H1 (cell line): ENCODE measurements around the gene WDR19. TPM values are rescaled to one million over a fixed set of nuclear protein-coding genes. Genes with fewer than 3 reads are reported as not detected.

Experiments used
- CTCF ChIA-PET: fragments of 300-600 bp; sonication (Branson Sonifier 250); formaldehyde crosslinking; loops from one replicate; lab custom pipeline; 2021; ENCODE audit not compliant: partially characterized antibody; lab: Charles Lee
- POLR2A ChIA-PET: fragments of 300-600 bp; sonication (Branson Sonifier 250); formaldehyde crosslinking; loops from one replicate; lab custom pipeline; 2021; ENCODE audit warnings: inconsistent platforms; ENCODE audit not compliant: partially characterized antibody; lab: Charles Lee
- DNase-seq, 2 experiments: peaks; one replicate each; pipeline versions ENCODE4 v3.0.0 to v3.0.0-alpha.2; 2010 to 2022; ENCODE audit warnings: low spot score in 2 of 2, low read depth in 1 of 2, mixed read lengths in 1 of 2
- FAIRE-seq: peaks from 2 replicates; lab custom pipeline; 2011; peaks lifted over from hg19 to GRCh38; lab: Jason Lieb, UNC
- H2AFZ ChIP-seq: 2 replicates; pipeline ENCODE4 v1.8.1; 2012; ENCODE audit warnings: low read length, inconsistent platforms
- H2AK5ac ChIP-seq: 2 replicates; pipeline ENCODE4 v1.6.1; 2013; ENCODE audit warnings: low read depth, low read length
- H2BK120ac ChIP-seq: replicated peaks from 2 replicates; pipeline ENCODE3; 2013; ENCODE audit warnings: low read depth, low read length, inconsistent platforms
- H2BK12ac ChIP-seq: 2 replicates; pipeline ENCODE4 v1.6.1; 2013; ENCODE audit warnings: low read depth, low read length
- H2BK15ac ChIP-seq: 2 replicates; pipeline ENCODE4 v1.6.1; 2013; ENCODE audit warnings: low read length
- H2BK20ac ChIP-seq: 2 replicates; pipeline ENCODE4 v1.6.1; 2013; ENCODE audit warnings: low read length
- H2BK5ac ChIP-seq: 2 replicates; pipeline ENCODE4 v1.6.1; 2013; ENCODE audit warnings: low read depth, low read length
- H3K14ac ChIP-seq: 2 replicates; pipeline ENCODE4 v1.6.1; 2013; ENCODE audit warnings: inconsistent platforms; ENCODE audit not compliant: insufficient read length
- H3K18ac ChIP-seq: 2 replicates; pipeline ENCODE4 v1.6.1; 2013; ENCODE audit warnings: low read length; ENCODE audit errors: extremely low read depth
- H3K23ac ChIP-seq: 2 replicates; pipeline ENCODE4 v1.6.1; 2013; ENCODE audit warnings: inconsistent platforms; ENCODE audit not compliant: insufficient read length
- H3K23me2 ChIP-seq: 2 replicates; pipeline ENCODE4 v1.6.1; 2013; ENCODE audit warnings: low read depth, low read length
- H3K27ac ChIP-seq: 2 replicates; pipeline ENCODE4 v1.6.1; 2011; ENCODE audit warnings: low read depth, low read length, inconsistent platforms
- H3K27me3 ChIP-seq, 4 experiments: replicated peaks in 1 of 4; 1 replicate in 1 of 4; 2 replicates in 3 of 4; pipeline versions ENCODE4 v1.6.1 to v1.8.1; 2011 to 2013; ENCODE audit warnings: low read length in 3 of 4, mild to moderate bottlenecking in 3 of 4, inconsistent platforms in 2 of 4, mixed read lengths in 2 of 4, moderate library complexity in 1 of 4; ENCODE audit not compliant: control insufficient read depth in 3 of 4, insufficient read depth in 3 of 4; ENCODE audit errors: extremely low read depth in 1 of 4
- H3K36me3 ChIP-seq, 4 experiments: 2 replicates each; pipeline versions ENCODE4 v1.6.1 to v1.8.1; 2011 to 2013; ENCODE audit warnings: mild to moderate bottlenecking in 4 of 4, low read length in 3 of 4, moderate library complexity in 2 of 4, control low read depth in 1 of 4, inconsistent platforms in 1 of 4; ENCODE audit not compliant: insufficient read depth in 4 of 4, control insufficient read depth in 2 of 4
- H3K4ac ChIP-seq: replicated peaks from 2 replicates; pipeline ENCODE3; 2013; ENCODE audit warnings: low read length, low read depth, mixed read lengths, inconsistent platforms; ENCODE audit not compliant: insufficient read length
- H3K4me1 ChIP-seq, 4 experiments: replicated peaks in 1 of 4; 1 replicate in 1 of 4; 2 replicates in 3 of 4; pipeline versions ENCODE4 v1.6.1 to v1.8.1; 2011 to 2013; ENCODE audit warnings: low read length in 3 of 4, inconsistent platforms in 2 of 4, mixed read lengths in 1 of 4; ENCODE audit not compliant: insufficient read depth in 4 of 4, control insufficient read depth in 3 of 4
- H3K4me2 ChIP-seq, 2 experiments: 2 replicates each; pipeline versions ENCODE4 v1.6.1 to v1.8.1; 2011 to 2013; ENCODE audit warnings: low read depth in 2 of 2, low read length in 2 of 2, control low read depth in 1 of 2, inconsistent platforms in 1 of 2, mild to moderate bottlenecking in 1 of 2; ENCODE audit not compliant: insufficient read depth in 1 of 2
- H3K4me3 ChIP-seq, 4 experiments: fragments of 200-600, 300-600 bp in 1 of 4; sonication (generic), shearing (Covaris generic), sonication (Bioruptor Twin) in 1 of 4; 2 replicates each; pipeline versions ENCODE4 v1.5.1 to v1.8.1; 2011 to 2016; ENCODE audit warnings: low read length in 4 of 4, low read depth in 3 of 4, control low read depth in 2 of 4, inconsistent platforms in 2 of 4, mild to moderate bottlenecking in 2 of 4, mixed read lengths in 1 of 4, moderate library complexity in 1 of 4; ENCODE audit not compliant: insufficient read depth in 2 of 4; ENCODE audit errors: extremely low read depth in 1 of 4
- H3K56ac ChIP-seq: replicated peaks from 2 replicates; pipeline ENCODE3; 2013; ENCODE audit warnings: low read depth, mild to moderate bottlenecking, mixed read lengths, low read length, inconsistent platforms; ENCODE audit not compliant: insufficient read length
- H3K79me1 ChIP-seq: 2 replicates; pipeline ENCODE4 v1.6.1; 2013; ENCODE audit warnings: low read depth, low read length, control low read depth
- H3K79me2 ChIP-seq, 2 experiments: 2 replicates each; pipeline versions ENCODE4 v1.6.1 to v1.8.1; 2012 to 2013; ENCODE audit warnings: low read length in 2 of 2, mild to moderate bottlenecking in 2 of 2, inconsistent platforms in 1 of 2; ENCODE audit not compliant: insufficient read depth in 2 of 2, control insufficient read depth in 1 of 2
- H3K9ac ChIP-seq, 4 experiments: replicated peaks in 1 of 4; 1 replicate in 1 of 4; 2 replicates in 3 of 4; pipeline versions ENCODE4 v1.6.1 to v1.8.1; 2011 to 2013; ENCODE audit warnings: low read depth in 3 of 4, low read length in 3 of 4, control low read depth in 2 of 4, mild to moderate bottlenecking in 2 of 4, moderate library complexity in 2 of 4, inconsistent platforms in 1 of 4; ENCODE audit errors: extremely low read depth in 1 of 4
- H3K9me3 ChIP-seq, 2 experiments: 2 replicates each; pipeline versions ENCODE4 v1.6.1 to v1.8.1; 2012 to 2013; ENCODE audit warnings: mild to moderate bottlenecking in 2 of 2, moderate library complexity in 2 of 2, control low read depth in 1 of 2, inconsistent platforms in 1 of 2, low read depth in 1 of 2, low read length in 1 of 2, mixed read lengths in 1 of 2; ENCODE audit not compliant: insufficient read depth in 2 of 2
- H4K20me1 ChIP-seq, 2 experiments: replicated peaks in 1 of 2; 2 replicates each; pipeline versions ENCODE3 to v1.8.1; 2011 to 2013; ENCODE audit warnings: inconsistent platforms in 2 of 2, low read length in 2 of 2, mild to moderate bottlenecking in 1 of 2; ENCODE audit not compliant: insufficient read depth in 2 of 2, control insufficient read depth in 1 of 2
- H4K5ac ChIP-seq: 2 replicates; pipeline ENCODE4 v1.6.1; 2013; ENCODE audit warnings: low read length, low read depth, mixed read lengths, inconsistent platforms; ENCODE audit not compliant: insufficient read length
- H4K8ac ChIP-seq: 2 replicates; pipeline ENCODE4 v1.8.0; 2013; ENCODE audit warnings: mild to moderate bottlenecking, moderate library complexity, low read length, inconsistent platforms; ENCODE audit not compliant: insufficient read depth; ENCODE audit errors: extremely low read depth
- H4K91ac ChIP-seq: replicated peaks from 2 replicates; pipeline ENCODE3; 2013; ENCODE audit warnings: low read length, mixed read lengths, inconsistent platforms; ENCODE audit not compliant: insufficient read length
- ASH2L ChIP-seq: fragments of 200-600, 300-600 bp; sonication (generic); IDR thresholded peaks from one replicate; pipeline ENCODE4 v1.7.1; 2017; ENCODE audit warnings: low read length
- CHD1 ChIP-seq: IDR thresholded peaks from 2 replicates; pipeline ENCODE4 v1.6.1; 2012; ENCODE audit warnings: low read depth, low read length, improper control_type of control experiment
- EGR1 ChIP-seq: IDR thresholded peaks from 2 replicates; pipeline ENCODE4 v1.6.1; 2011; ENCODE audit warnings: low read depth, low read length, borderline replicate concordance
- KDM5A ChIP-seq: fragments of 200-600 bp; IDR thresholded peaks from 2 replicates; pipeline ENCODE4 v1.7.1; 2012; ENCODE audit warnings: mild to moderate bottlenecking, low read length, inconsistent platforms, mixed read lengths
- PHF8 ChIP-seq: fragments of 200-600 bp; sonication (generic); conservative IDR thresholded peaks from 2 replicates; pipeline ENCODE4 v1.7.1; 2012; ENCODE audit warnings: low read depth, mild to moderate bottlenecking, inconsistent platforms, low read length, moderate library complexity
- RNF2 ChIP-seq: fragments of 200-900, 300-1000 bp; sonication (generic); IDR thresholded peaks from 2 replicates; pipeline ENCODE4 v1.7.1; 2016; ENCODE audit warnings: borderline replicate concordance, low read depth, mild to moderate bottlenecking, antibody characterized with exemption, low read length; ENCODE audit not compliant: poor library complexity, severe bottlenecking; ENCODE audit errors: missing control alignments
- SIRT6 ChIP-seq: IDR thresholded peaks from one replicate; pipeline ENCODE4 v1.7.1; 2012; ENCODE audit warnings: low read length, inconsistent platforms
- TAF1 ChIP-seq: IDR thresholded peaks from 2 replicates; pipeline ENCODE4 v1.6.1; 2011; ENCODE audit warnings: mild to moderate bottlenecking, low read depth, low read length
- YY1 ChIP-seq: IDR thresholded peaks from 2 replicates; pipeline ENCODE4 v1.6.1; 2011; ENCODE audit warnings: low read depth, mild to moderate bottlenecking, low read length
- WGBS, 2 experiments: shearing (Covaris generic) in 1 of 2; methylation state at CpG; one replicate each; pipeline versions ENCODE4 v1.1.6 to v1.1.7; 2013 to 2015; ENCODE audit warnings: low lambda C conversion rate in 2 of 2, mixed read lengths in 2 of 2, inconsistent platforms in 1 of 2, low coverage in 1 of 2, missing lambda C conversion rate in 1 of 2; ENCODE audit not compliant: insufficient replicate concordance in 2 of 2, insufficient coverage in 1 of 2, insufficient read length in 1 of 2; ENCODE audit errors: extremely low coverage in 1 of 2, missing lambda C conversion rate in 1 of 2; 5-methylcytosine and 5-hydroxymethylcytosine counted together
- polyA plus RNA-seq, 7 experiments: library from polyadenylated mRNA; depleted of rRNA in 3 of 7; stranded (reverse) in 5 of 7; unstranded in 2 of 7; fragments of >200 nt in 5 of 7; fragments of 200-250 nt in 2 of 7; gene quantifications; 1 replicate in 5 of 7; 2 replicates in 1 of 7; 4 replicates in 1 of 7; pipeline versions ENCODE4 v1.2.1 to v1.2.3, GENCODE V29; 2011 to 2013; ENCODE audit warnings: missing spikeins in 2 of 7, mixed read lengths in 2 of 7
- total RNA-seq: library from RNA; stranded (reverse); fragmentation: NEBNext Ultra II Directional; extraction: Animal tissue kit (Norgen Biotek cat#: 25700); gene quantifications from 2 replicates; pipeline ENCODE4 v1.2.1, GENCODE V29; 2021

The WDR19 gene
- total and polyA plus RNA-seq, 2 of the 8 experiments (the other 6 are each of a cell fraction or from before 2014, with no cell fraction given): 22.2 to 23.3 TPM

- no peak overlapping the region for H2AK5ac ChIP-seq
- no peak overlapping the region for H3K4ac ChIP-seq
- no peaks in the 10 kb centered on the region for H3K79me2 ChIP-seq
- no peak overlapping the region for H2BK5ac ChIP-seq
- 88% methylated on average over 2 of the region's 2 CpGs; no CpG with 5 or more reads in 1 of the 2 experiments for WGBS, 2 experiments
- peaks cover 0 to 18% (median 2%) of the 10 kb centered on the region in 4 experiments; a peak in 3 of 8 replicates for H3K36me3 ChIP-seq
- no peak overlapping the region for H4K5ac ChIP-seq
- H3K4me1 ChIP-seq: no peaks in the 10 kb centered on the region
- no peak overlapping the region for H2BK20ac ChIP-seq
- ChIA-PET CTCF (interaction anchor here (0.6 kb wide), 1 partner anchor 15 kb away, joined by 3 read pairs; no protein-coding TSS in a partner anchor), POLR2A (interaction anchor here (0.6 to 1.2 kb wide), 2 partner anchors 13 to 216 kb away, joined by 3 read pairs; no protein-coding TSS in a partner anchor)
- no peak overlapping the region for H2AFZ ChIP-seq
- no peaks in the 10 kb centered on the region for H3K9me3 ChIP-seq
- DNase-seq (no peak), FAIRE-seq (no peak)
- no peaks in the 10 kb centered on the region for H3K79me1 ChIP-seq
- H3K9ac ChIP-seq: no peak overlapping the region
- no peak overlapping the region for H2BK15ac ChIP-seq
- H2BK12ac ChIP-seq: no peak overlapping the region
- H3K18ac ChIP-seq: no peak overlapping the region
- no peak overlapping the region for H3K56ac ChIP-seq
- H4K91ac ChIP-seq: no peak overlapping the region
- H4K8ac ChIP-seq: no peak overlapping the region
- no peaks in the 10 kb centered on the region for H3K27me3 ChIP-seq
- H2BK120ac ChIP-seq: no peak overlapping the region
- no peak overlapping the region for H3K4me2 ChIP-seq
- TF ChIP-seq EGR1 (no peak), CHD1 (no peak), RNF2 (no peak), ASH2L (no peak), YY1 (no peak), SIRT6 (no peak), KDM5A (no peak), PHF8 (no peak), TAF1 (no peak)
- no peak overlapping the region for H3K14ac ChIP-seq
- no peaks in the 10 kb centered on the region for H3K23me2 ChIP-seq
- no peak overlapping the region for H3K23ac ChIP-seq
- no peak overlapping the region for H3K27ac ChIP-seq
- no peak overlapping the region for H3K4me3 ChIP-seq
- no peaks in the 10 kb centered on the region for H4K20me1 ChIP-seq
Measured at GRCh38 chr4:39280770-39281169, 98.4 kb downstream of the WDR19 start.
